HEK293 (cell line): ENCODE measurements around the gene DCUN1D2.

Experiments used
- CTCF ChIP-seq: fragments of 450-650 bp; formaldehyde crosslinking; IDR thresholded peaks from 2 replicates; pipeline ENCODE4 v1.5.1; 2016; ENCODE audit warnings: missing biosample characterization, missing genetic modification characterization
- PATZ1 ChIP-seq: fragments of 450-650 bp; formaldehyde crosslinking; IDR thresholded peaks from 2 replicates; pipeline ENCODE4 v1.5.1; 2016; ENCODE audit warnings: missing biosample characterization, missing genetic modification characterization
- YY1 ChIP-seq: fragments of 450-650 bp; formaldehyde crosslinking; IDR thresholded peaks from 2 replicates; pipeline ENCODE4 v1.5.1; 2018; ENCODE audit warnings: missing biosample characterization, missing genetic modification characterization
- ZNF140 ChIP-seq: fragments of 450-650 bp; formaldehyde crosslinking; IDR thresholded peaks from 2 replicates; pipeline ENCODE4 v1.5.1; 2016; ENCODE audit warnings: missing biosample characterization, missing genetic modification characterization
- ZNF292 ChIP-seq: fragments of 450-650 bp; formaldehyde crosslinking; IDR thresholded peaks from 2 replicates; pipeline ENCODE4 v1.5.1; 2016; ENCODE audit warnings: low read depth, missing biosample characterization, missing genetic modification characterization, borderline replicate concordance
- TF ChIP-seq, protein P1 (sequence below): sonication (generic); formaldehyde crosslinking; IDR thresholded peaks from 2 replicates; pipeline ENCODE4 v1.8.1; 2022; ENCODE audit warnings: mild to moderate bottlenecking, moderate library complexity, missing genetic modification reagents
- TF ChIP-seq, protein P2 (sequence below): fragments of 450-650 bp; formaldehyde crosslinking; IDR thresholded peaks from 2 replicates; pipeline ENCODE4 v1.5.1; 2016; ENCODE audit warnings: missing biosample characterization, missing genetic modification characterization, low read depth

DNA sequence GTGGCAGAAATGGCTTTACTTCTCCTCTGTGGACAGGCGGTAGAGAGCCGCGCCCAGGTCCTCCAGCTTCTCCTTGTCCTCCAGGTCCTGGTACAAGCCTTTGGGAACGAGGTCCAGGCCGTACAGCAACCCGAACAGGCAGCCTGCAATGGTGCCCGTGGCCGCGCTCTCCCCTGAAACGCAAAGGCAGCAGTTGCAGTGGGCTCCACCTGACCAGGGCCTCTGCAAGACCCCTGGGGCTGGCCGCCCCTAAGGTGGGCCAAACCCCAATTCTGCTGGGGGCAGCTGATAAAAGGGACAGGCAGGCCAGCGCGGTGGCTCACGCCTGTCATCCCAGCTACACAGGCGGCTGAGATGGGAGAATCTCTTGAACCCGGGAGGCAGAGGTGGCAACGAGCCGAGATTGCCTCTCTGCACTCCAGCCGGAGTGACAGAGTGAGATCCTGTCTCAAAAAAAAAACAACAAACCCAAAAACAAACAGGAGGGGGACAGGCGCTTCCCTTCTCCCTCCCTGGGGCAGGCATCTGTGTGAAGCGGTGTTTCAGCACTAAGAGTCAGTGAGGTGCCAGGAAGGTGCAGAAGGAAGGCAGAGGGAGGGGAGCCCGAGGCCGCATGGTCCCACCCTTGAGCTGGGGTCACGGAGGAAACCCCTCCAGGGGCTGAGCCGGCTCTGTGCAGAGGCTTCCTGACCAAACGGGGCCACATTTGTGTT, 67.5 kb downstream of the DCUN1D2 start:
- TF ChIP-seq YY1 (tag by site-specific recombination) (no peak), CTCF (no peak), ZNF140 (no peak), PATZ1 (no peak), ZNF292 (tag by site-specific recombination) (no peak)
- TF ChIP-seq, protein P1, sequence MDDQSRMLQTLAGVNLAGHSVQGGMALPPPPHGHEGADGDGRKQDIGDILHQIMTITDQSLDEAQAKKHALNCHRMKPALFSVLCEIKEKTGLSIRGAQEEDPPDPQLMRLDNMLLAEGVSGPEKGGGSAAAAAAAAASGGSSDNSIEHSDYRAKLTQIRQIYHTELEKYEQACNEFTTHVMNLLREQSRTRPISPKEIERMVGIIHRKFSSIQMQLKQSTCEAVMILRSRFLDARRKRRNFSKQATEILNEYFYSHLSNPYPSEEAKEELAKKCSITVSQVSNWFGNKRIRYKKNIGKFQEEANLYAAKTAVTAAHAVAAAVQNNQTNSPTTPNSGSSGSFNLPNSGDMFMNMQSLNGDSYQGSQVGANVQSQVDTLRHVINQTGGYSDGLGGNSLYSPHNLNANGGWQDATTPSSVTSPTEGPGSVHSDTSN, result no peak
- TF ChIP-seq, protein P2, sequence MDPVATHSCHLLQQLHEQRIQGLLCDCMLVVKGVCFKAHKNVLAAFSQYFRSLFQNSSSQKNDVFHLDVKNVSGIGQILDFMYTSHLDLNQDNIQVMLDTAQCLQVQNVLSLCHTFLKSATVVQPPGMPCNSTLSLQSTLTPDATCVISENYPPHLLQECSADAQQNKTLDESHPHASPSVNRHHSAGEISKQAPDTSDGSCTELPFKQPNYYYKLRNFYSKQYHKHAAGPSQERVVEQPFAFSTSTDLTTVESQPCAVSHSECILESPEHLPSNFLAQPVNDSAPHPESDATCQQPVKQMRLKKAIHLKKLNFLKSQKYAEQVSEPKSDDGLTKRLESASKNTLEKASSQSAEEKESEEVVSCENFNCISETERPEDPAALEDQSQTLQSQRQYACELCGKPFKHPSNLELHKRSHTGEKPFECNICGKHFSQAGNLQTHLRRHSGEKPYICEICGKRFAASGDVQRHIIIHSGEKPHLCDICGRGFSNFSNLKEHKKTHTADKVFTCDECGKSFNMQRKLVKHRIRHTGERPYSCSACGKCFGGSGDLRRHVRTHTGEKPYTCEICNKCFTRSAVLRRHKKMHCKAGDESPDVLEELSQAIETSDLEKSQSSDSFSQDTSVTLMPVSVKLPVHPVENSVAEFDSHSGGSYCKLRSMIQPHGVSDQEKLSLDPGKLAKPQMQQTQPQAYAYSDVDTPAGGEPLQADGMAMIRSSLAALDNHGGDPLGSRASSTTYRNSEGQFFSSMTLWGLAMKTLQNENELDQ (tag by site-specific recombination), result no peak
